Measurements from ENCODE around the gene SHMT1. TPM values are rescaled to one million over a fixed set of nuclear protein-coding genes. Genes with fewer than 3 reads are reported as not detected.
A peak's percentile ranks its signal among the peaks of the same experiment; 100 is the strongest.

Gene SHMT1
- total and polyA plus RNA-seq, 2 of the 4 experiments (the other 2 are of a cell fraction) = 7.5 to 8.1 TPM

GRCh38 chr17:18360518-18360917, 2.8 kb downstream of the SHMT1 start:
- H2AK9ac ChIP-seq (replicated peaks; ENCODE audit: low read depth, low read length, poor library complexity) = no peak overlapping the region
- H3K9me3 ChIP-seq (ENCODE audit: control insufficient read depth, insufficient read depth, low read length) = no peaks in the 10 kb centered on the region
- peaks cover 6 to 11% of the 10 kb centered on the region in 2 experiments; a peak in 3 of 4 replicates for H3K79me1 ChIP-seq (ENCODE audit: low read depth in 1 of 2, low read length in 2 of 2)
- no peak overlapping the region for H3K9ac ChIP-seq (ENCODE audit: low read depth, low read length)
- POLR2A ChIA-PET (ENCODE audit: unreplicated experiment) = no interaction called here
- no peak overlapping the region for H2BK20ac ChIP-seq (ENCODE audit: low read depth, low read length)
- no peak for TF ChIP-seq RAD21 (IDR thresholded peaks at IDR 0.05; ENCODE audit: low read length)
- TF ChIP-seq CEBPB (IDR thresholded peaks at IDR 0.05; ENCODE audit: low read depth, low read length) = no peak
- TF ChIP-seq RFX5 (IDR thresholded peaks at IDR 0.05; ENCODE audit: low read depth, low read length) = no peak
- TF ChIP-seq CTCF (conservative IDR thresholded peaks at IDR 0.05; ENCODE audit: low read depth, low read length) = no peak
- TF ChIP-seq MAFK (IDR thresholded peaks at IDR 0.05; ENCODE audit: low read depth, low read length) = no peak
- no peak for TF ChIP-seq FOS (IDR thresholded peaks at IDR 0.05; ENCODE audit: low read depth, low read length)
- no peak for TF ChIP-seq CHD1 (IDR thresholded peaks at IDR 0.05; ENCODE audit: low read depth, low read length)
- no peak for TF ChIP-seq SMC3 (IDR thresholded peaks at IDR 0.05; ENCODE audit: low read depth, low read length)
- TF ChIP-seq MAZ (IDR thresholded peaks at IDR 0.05; ENCODE audit: borderline replicate concordance, low read depth, low read length) = no peak
- TF ChIP-seq NFE2L2 (IDR thresholded peaks at IDR 0.05; ENCODE audit: low read depth, low read length) = no peak
- no peak for TF ChIP-seq RCOR1 (IDR thresholded peaks at IDR 0.05; ENCODE audit: insufficient replicate concordance, low read length)
- TF ChIP-seq ELK1 (IDR thresholded peaks at IDR 0.05; ENCODE audit: borderline replicate concordance, low read depth, low read length) = no peak
- no peak for TF ChIP-seq BHLHE40 (IDR thresholded peaks at IDR 0.05; ENCODE audit: low read depth, low read length)
- TF ChIP-seq USF2 (IDR thresholded peaks at IDR 0.05; ENCODE audit: low read depth, low read length) = no peak
- TF ChIP-seq MXI1 (IDR thresholded peaks at IDR 0.05; ENCODE audit: borderline replicate concordance, low read depth, low read length) = no peak
- no peak for TF ChIP-seq POLR2A (IDR thresholded peaks at IDR 0.05; ENCODE audit: low read depth, low read length)
- H3K36me3 ChIP-seq (ENCODE audit: control insufficient read depth, insufficient read depth, low read length) = no peaks in the 10 kb centered on the region
- H3K4me1 ChIP-seq (ENCODE audit: control insufficient read depth, insufficient read depth, low read length) = peaks cover 3% of the 10 kb centered on the region; the same call in 1 of the 2 replicates
- ATAC-seq (ENCODE audit: low read depth) (no peak), DNase-seq (no peak)
- no peaks in the 10 kb centered on the region for H4K20me1 ChIP-seq (ENCODE audit: insufficient read depth, low read length)
- no peak overlapping the region for H3K14ac ChIP-seq (replicated peaks; ENCODE audit: low read depth, low read length)
- no peak overlapping the region for H3K18ac ChIP-seq (ENCODE audit: low read depth, low read length)
- dilution Hi-C loops (cut with HindIII; ENCODE audit: low sequenced_read_pairs, unreplicated experiment) = no loop called here
- no peak overlapping the region for H4K91ac ChIP-seq (ENCODE audit: insufficient read depth, low read depth, low read length)
- no peak overlapping the region for H3K4me3 ChIP-seq (ENCODE audit: insufficient read depth, low read depth, low read length)
- peak overlapping the region; percentile 67 for H2AFZ ChIP-seq (replicated peaks; ENCODE audit: low read length, poor library complexity)
- in situ Hi-C loops (cut with MboI; ENCODE audit: low sequenced_read_pairs) = no loop called here
- CTCF ChIA-PET = no interaction called here
- H2AK5ac ChIP-seq (ENCODE audit: low read depth, low read length) = no peak overlapping the region
- H3K23ac ChIP-seq (ENCODE audit: low read depth, low read length) = no peak overlapping the region
- no peak overlapping the region for H2BK15ac ChIP-seq (ENCODE audit: low read depth, low read length)
- H4K5ac ChIP-seq (ENCODE audit: low read depth, low read length) = no peak overlapping the region
- 89% methylated on average over 3 of the region's 8 CpGs; no CpG with 5 or more reads in 1 of the 2 experiments for WGBS, 2 experiments (ENCODE audit: extremely low coverage in 2 of 2, insufficient read length in 1 of 2)
- no TSS peak for BruUV-seq (replicated peaks)
- no peaks in the 10 kb centered on the region for H3K27me3 ChIP-seq (ENCODE audit: control insufficient read depth, insufficient read depth, low read length)
- intact Hi-C loops (cut with micrococcal nuclease) = no loop called here
- no peak overlapping the region for H2BK5ac ChIP-seq (ENCODE audit: low read depth, low read length, poor library complexity, severe bottlenecking)
- no peak overlapping the region for H3K4ac ChIP-seq (ENCODE audit: low read depth, low read length)
- no peak overlapping the region for H3K56ac ChIP-seq (ENCODE audit: extremely low read depth, insufficient read depth, low read length)
- 0 out of 2 replicates have a peak, but pooled peaks cover 2% of the 10 kb centered on the region for H3K9me1 ChIP-seq (ENCODE audit: insufficient read depth, low read length)
- H2BK120ac ChIP-seq (ENCODE audit: low read depth, low read length) = no peak overlapping the region
- no peak overlapping the region for H4K8ac ChIP-seq (ENCODE audit: low read depth in 2 of 2, low read length in 2 of 2)
- H3K27ac ChIP-seq (ENCODE audit: insufficient read depth, low read length) = no peak overlapping the region
- no peak overlapping the region for H3K4me2 ChIP-seq (ENCODE audit: low read depth, low read length)

Measured in IMR-90 (cell line).